ENCODE measurements around the gene FAM227A.

DNA sequence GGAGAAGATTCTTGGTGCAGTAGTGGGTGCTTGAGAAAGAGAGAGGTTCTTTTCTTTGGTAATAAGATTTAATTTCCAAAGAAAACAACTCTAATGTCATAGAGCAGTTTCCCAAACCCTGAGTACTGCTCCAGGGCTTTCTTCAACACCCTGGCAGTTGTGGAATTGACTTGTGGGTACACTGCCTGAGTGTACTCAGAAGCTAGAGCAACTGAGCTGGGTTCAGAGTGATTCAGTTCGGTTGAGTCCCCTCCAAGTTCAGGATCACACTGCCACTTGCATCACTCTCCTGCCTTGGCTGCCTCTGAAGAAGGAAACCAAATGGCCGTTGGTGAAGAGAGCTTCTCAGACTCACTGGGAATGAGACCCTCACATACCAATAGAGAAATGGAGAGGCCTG is 91.5 kb downstream of the FAM227A start:
- TF ChIP-seq POLR2A (IDR thresholded peaks at IDR 0.05; ENCODE audit: low read length) (no peak), GATA1 (IDR thresholded peaks at IDR 0.05; ENCODE audit: low read depth, low read length) (no peak)

All from erythroblast (primary cell).